ENCODE results near the gene SF3B3. TPM values are rescaled to one million over a fixed set of nuclear protein-coding genes. Genes with fewer than 3 reads are reported as not detected.

Gene SF3B3
- total RNA-seq, 1 donor = 142 TPM

- Histone ChIP-seq H3K36me3 (ENCODE audit: insufficient read depth, low read length) (peaks cover 82% of the 10 kb centered on the region), H3K4me2 (ENCODE audit: insufficient read depth, low read length) (no peak overlapping the region), H3K4me3 (ENCODE audit: insufficient read depth, low read length) (no peak overlapping the region), H4K20me1 (ENCODE audit: insufficient read depth, low read length) (peaks cover 8% of the 10 kb centered on the region), H3K27ac (ENCODE audit: low read depth, low read length) (peak overlapping the region; percentile 9), H3K79me2 (ENCODE audit: insufficient read depth, low read length) (peaks cover 17% of the 10 kb centered on the region), H2AFZ (ENCODE audit: low read length) (no peak overlapping the region), H3K27me3 (ENCODE audit: insufficient read depth, low read length) (no peaks in the 10 kb centered on the region), H3K9me3 (ENCODE audit: low read depth, low read length) (no peaks in the 10 kb centered on the region), H3K4me1 (ENCODE audit: insufficient read depth, low read length) (peaks cover 51% of the 10 kb centered on the region)
- no peak for DNase-seq (ENCODE audit: insufficient read length, low spot score, missing footprints)
- no peak for TF ChIP-seq CTCF (IDR thresholded peaks at IDR 0.05; ENCODE audit: extremely low read depth, low read depth, low read length)
These were observed 46.1 kb downstream of the SF3B3 start for GRCh38 chr16:70569752-70570151.

- H3K4me3 ChIP-seq (ENCODE audit: insufficient read depth, low read length) = no peak overlapping the region
- no peak overlapping the region for H2AFZ ChIP-seq (ENCODE audit: low read length)
- H3K4me1 ChIP-seq (ENCODE audit: insufficient read depth, low read length) = peaks cover 63% of the 10 kb centered on the region
- no peaks in the 10 kb centered on the region for H3K9me3 ChIP-seq (ENCODE audit: low read depth, low read length)
- DNase-seq (ENCODE audit: insufficient read length, low spot score, missing footprints) = no peak
- no peak overlapping the region for H3K27ac ChIP-seq (ENCODE audit: low read depth, low read length)
- peaks cover 8% of the 10 kb centered on the region for H4K20me1 ChIP-seq (ENCODE audit: insufficient read depth, low read length)
- peaks cover 83% of the 10 kb centered on the region for H3K36me3 ChIP-seq (ENCODE audit: insufficient read depth, low read length)
- H3K4me2 ChIP-seq (ENCODE audit: insufficient read depth, low read length) = no peak overlapping the region
- no peaks in the 10 kb centered on the region for H3K27me3 ChIP-seq (ENCODE audit: insufficient read depth, low read length)
- no peak for TF ChIP-seq CTCF (IDR thresholded peaks at IDR 0.05; ENCODE audit: extremely low read depth, low read depth, low read length)
- peaks cover 8% of the 10 kb centered on the region for H3K79me2 ChIP-seq (ENCODE audit: insufficient read depth, low read length)
These were observed 47.5 kb downstream of the SF3B3 start for GRCh38 chr16:70570967-70571570.

GRCh38 chr16:70571623-70572022 lies 48.0 kb downstream of the SF3B3 start:
- no peak for DNase-seq (ENCODE audit: insufficient read length, low spot score, missing footprints)
- no peak overlapping the region for H2AFZ ChIP-seq (ENCODE audit: low read length)
- H3K27me3 ChIP-seq (ENCODE audit: insufficient read depth, low read length) = no peaks in the 10 kb centered on the region
- peaks cover 79% of the 10 kb centered on the region for H3K36me3 ChIP-seq (ENCODE audit: insufficient read depth, low read length)
- H3K4me3 ChIP-seq (ENCODE audit: insufficient read depth, low read length) = no peak overlapping the region
- no peak overlapping the region for H3K4me2 ChIP-seq (ENCODE audit: insufficient read depth, low read length)
- no peaks in the 10 kb centered on the region for H3K9me3 ChIP-seq (ENCODE audit: low read depth, low read length)
- no peak overlapping the region for H3K27ac ChIP-seq (ENCODE audit: low read depth, low read length)
- H3K4me1 ChIP-seq (ENCODE audit: insufficient read depth, low read length) = peaks cover 68% of the 10 kb centered on the region
- peaks cover 8% of the 10 kb centered on the region for H4K20me1 ChIP-seq (ENCODE audit: insufficient read depth, low read length)
- TF ChIP-seq CTCF (IDR thresholded peaks at IDR 0.05; ENCODE audit: extremely low read depth, low read depth, low read length) = no peak
- H3K79me2 ChIP-seq (ENCODE audit: insufficient read depth, low read length) = peaks cover 8% of the 10 kb centered on the region

GRCh38 chr16:70572050-70572925 lies 48.7 kb downstream of the SF3B3 start:
- peaks cover 72% of the 10 kb centered on the region for H3K36me3 ChIP-seq (ENCODE audit: insufficient read depth, low read length)
- peak; percentile 61 for DNase-seq (ENCODE audit: insufficient read length, low spot score, missing footprints)
- H3K4me3 ChIP-seq (ENCODE audit: insufficient read depth, low read length) = no peak overlapping the region
- H2AFZ ChIP-seq (ENCODE audit: low read length) = no peak overlapping the region
- H4K20me1 ChIP-seq (ENCODE audit: insufficient read depth, low read length) = peaks cover 8% of the 10 kb centered on the region
- no peaks in the 10 kb centered on the region for H3K9me3 ChIP-seq (ENCODE audit: low read depth, low read length)
- H3K4me1 ChIP-seq (ENCODE audit: insufficient read depth, low read length) = peaks cover 75% of the 10 kb centered on the region
- H3K27me3 ChIP-seq (ENCODE audit: insufficient read depth, low read length) = no peaks in the 10 kb centered on the region
- H3K27ac ChIP-seq (ENCODE audit: low read depth, low read length) = peak overlapping the region; percentile 72
- no peak overlapping the region for H3K4me2 ChIP-seq (ENCODE audit: insufficient read depth, low read length)
- no peak for TF ChIP-seq CTCF (IDR thresholded peaks at IDR 0.05; ENCODE audit: extremely low read depth, low read depth, low read length)
- H3K79me2 ChIP-seq (ENCODE audit: insufficient read depth, low read length) = peaks cover 4% of the 10 kb centered on the region
